Calu3 (cell line): ENCODE results near the gene LBHD2. TPM values are rescaled to one million over a fixed set of nuclear protein-coding genes. Genes with fewer than 3 reads are reported as not detected.
A peak's percentile ranks its signal among the peaks of the same experiment; 100 is the strongest.

ENCODE experiments used
- BruUV-seq: library from RNA; stranded (reverse); fragments of 400-500 nt; replicated peaks from 2 replicates; lab custom pipeline; 2021; lab: Mats Ljungman, UMichigan
- CTCF ChIA-PET: fragments of 300-600 bp; sonication (Branson Sonifier 250); formaldehyde crosslinking; loops from one replicate; lab custom pipeline; 2022; ENCODE audit warnings: antibody characterized with exemption; lab: Charles Lee
- DNase-seq: peaks from one replicate; pipeline ENCODE4 v3.0.0; 2022
- H3K27ac Mint-ChIP-seq: one replicate; pipeline ENCODE4 v1.8.0; 2022; ENCODE audit warnings: mixed read lengths; ENCODE audit not compliant: unreplicated experiment
- H3K27me3 Mint-ChIP-seq: one replicate; pipeline ENCODE4 v1.8.0; 2022; ENCODE audit warnings: mixed read lengths; ENCODE audit not compliant: unreplicated experiment
- H3K36me3 Mint-ChIP-seq: one replicate; pipeline ENCODE4 v1.8.0; 2022; ENCODE audit warnings: mild to moderate bottlenecking, moderate library complexity, mixed read lengths; ENCODE audit not compliant: insufficient read depth, unreplicated experiment
- H3K4me1 Mint-ChIP-seq: one replicate; pipeline ENCODE4 v1.8.0; 2022; ENCODE audit warnings: mild to moderate bottlenecking, low read depth, mixed read lengths; ENCODE audit not compliant: unreplicated experiment
- H3K4me3 Mint-ChIP-seq: one replicate; pipeline ENCODE4 v1.8.0; 2022; ENCODE audit warnings: mild to moderate bottlenecking, low read depth, moderate library complexity, mixed read lengths; ENCODE audit not compliant: unreplicated experiment
- H3K9me3 Mint-ChIP-seq: one replicate; pipeline ENCODE4 v1.8.0; 2022; ENCODE audit warnings: low read depth, mixed read lengths; ENCODE audit not compliant: unreplicated experiment
- CTCF ChIP-seq: fragments of 200-600 bp; IDR thresholded peaks from one replicate; pipeline ENCODE4 v1.8.0; 2022; ENCODE audit warnings: antibody characterized with exemption; ENCODE audit not compliant: unreplicated experiment
- intact Hi-C: fragments of 100-400 bp; cut with micrococcal nuclease; formaldehyde crosslinking; loops from one replicate; pipeline ENCODE4 v1.10.0; 2022; ENCODE audit not compliant: unreplicated experiment
- total RNA-seq: library from RNA; stranded (reverse); gene quantifications from 2 replicates; pipeline ENCODE4 v1.2.3, GENCODE V29; 2022

Gene LBHD2
- total RNA-seq, 1 experiment from 2014 or later = not detected

- no peak for TF ChIP-seq CTCF
- Mint-ChIP-seq H3K4me3 (peak overlapping the region; percentile 78), H3K27me3 (no peaks in the 10 kb centered on the region), H3K4me1 (peaks cover 42% of the 10 kb centered on the region), H3K27ac (peak overlapping the region; percentile 49), H3K9me3 (no peaks in the 10 kb centered on the region), H3K36me3 (peaks cover 54% of the 10 kb centered on the region)
- intact Hi-C loops = no loop called here
- DNase-seq = peak; percentile 64
- BruUV-seq = TSS peak; percentile 76
- CTCF ChIA-PET = interaction anchor here (0.6 to 0.9 kb wide), 3 partner anchors 13 to 157 kb away, joined by 3 to 4 read pairs (median 3); no protein-coding TSS in a partner anchor
These were observed 39.9 kb downstream of the LBHD2 start for GRCh38 chr14:103123634-103124500.

DNA sequence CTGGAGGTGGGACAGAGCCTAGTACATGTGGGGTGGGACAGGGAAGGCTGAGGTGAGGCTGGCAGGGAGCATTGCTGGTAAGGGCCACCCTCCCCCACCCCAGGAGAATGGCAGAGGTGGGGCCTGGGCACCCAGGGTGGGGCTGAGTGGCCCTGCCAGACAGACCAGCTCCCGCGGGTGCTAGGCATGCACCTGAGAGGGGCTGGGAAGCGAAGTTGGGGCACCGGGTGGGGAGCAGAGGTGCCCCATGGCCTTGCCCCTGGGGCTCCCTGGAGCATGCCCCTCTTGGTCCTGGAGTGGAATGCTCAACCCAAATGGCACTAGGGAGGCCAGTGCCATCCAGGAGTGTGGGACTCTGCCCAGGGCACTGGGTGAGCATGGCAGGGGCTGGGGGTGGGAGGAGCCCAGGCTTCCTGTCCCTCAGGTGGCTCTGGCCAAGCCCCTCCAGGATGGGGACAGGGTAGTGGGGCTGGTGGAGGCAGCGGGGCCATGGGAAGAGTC is 40.5 kb downstream of the LBHD2 start:
- no peaks in the 10 kb centered on the region for H3K27me3 Mint-ChIP-seq
- no peak for TF ChIP-seq CTCF
- H3K4me1 Mint-ChIP-seq = peaks cover 49% of the 10 kb centered on the region
- intact Hi-C loops = no loop called here
- CTCF ChIA-PET = no interaction called here
- DNase-seq = no peak
- no peaks in the 10 kb centered on the region for H3K9me3 Mint-ChIP-seq
- H3K27ac Mint-ChIP-seq = peak overlapping the region; percentile 49
- no TSS peak for BruUV-seq
- peaks cover 56% of the 10 kb centered on the region for H3K36me3 Mint-ChIP-seq
- H3K4me3 Mint-ChIP-seq = peak overlapping the region; percentile 78

GRCh38 chr14:103125098-103126070 is 41.4 kb downstream of the LBHD2 start:
- Mint-ChIP-seq H3K27ac (no peak overlapping the region), H3K9me3 (no peaks in the 10 kb centered on the region), H3K27me3 (no peaks in the 10 kb centered on the region), H3K4me1 (peaks cover 51% of the 10 kb centered on the region), H3K4me3 (peak overlapping the region; percentile 78), H3K36me3 (peaks cover 56% of the 10 kb centered on the region)
- intact Hi-C loops = no loop called here
- no TSS peak for BruUV-seq
- no peak for DNase-seq
- CTCF ChIA-PET = no interaction called here
- TF ChIP-seq CTCF = no peak

GRCh38 chr14:103126088-103126872 is 42.3 kb downstream of the LBHD2 start:
- peaks cover 56% of the 10 kb centered on the region for H3K36me3 Mint-ChIP-seq
- no peak for TF ChIP-seq CTCF
- H3K4me1 Mint-ChIP-seq = peaks cover 51% of the 10 kb centered on the region
- no peaks in the 10 kb centered on the region for H3K27me3 Mint-ChIP-seq
- intact Hi-C loops = no loop called here
- H3K4me3 Mint-ChIP-seq = peak overlapping the region; percentile 16
- BruUV-seq = no TSS peak
- no peak for DNase-seq
- H3K27ac Mint-ChIP-seq = no peak overlapping the region
- CTCF ChIA-PET = no interaction called here
- no peaks in the 10 kb centered on the region for H3K9me3 Mint-ChIP-seq
